GM12892 (cell line): ENCODE results near the gene LRRC58.

Experiments
- POLR2A ChIP-seq: IDR thresholded peaks from 2 replicates; pipeline ENCODE4 v1.6.1; 2011; ENCODE audit warnings: low read depth, low read length, control low read depth
- POLR2AphosphoS5 ChIP-seq: IDR thresholded peaks from 2 replicates; pipeline ENCODE4 v1.6.1; 2011; ENCODE audit warnings: low read depth, low read length, control low read depth
- TAF1 ChIP-seq: IDR thresholded peaks from 2 replicates; pipeline ENCODE4 v1.6.1; 2011; ENCODE audit warnings: low read depth, mild to moderate bottlenecking, control low read depth, low read length, borderline replicate concordance

- no peak for TF ChIP-seq POLR2AphosphoS5
- TF ChIP-seq POLR2A, result no peak
- no peak for TF ChIP-seq TAF1
Observed at GRCh38 chr3:120394347-120394746, 45.2 kb upstream of the LRRC58 start.
